ENCODE measurements around the gene IFNGR1. TPM values are rescaled to one million over a fixed set of nuclear protein-coding genes. Genes with fewer than 3 reads are reported as not detected.

IFNGR1 gene
- total RNA-seq, 8 experiments from 2014 or later, result 24.6 to 72.7 (median 26.8) TPM

DNA sequence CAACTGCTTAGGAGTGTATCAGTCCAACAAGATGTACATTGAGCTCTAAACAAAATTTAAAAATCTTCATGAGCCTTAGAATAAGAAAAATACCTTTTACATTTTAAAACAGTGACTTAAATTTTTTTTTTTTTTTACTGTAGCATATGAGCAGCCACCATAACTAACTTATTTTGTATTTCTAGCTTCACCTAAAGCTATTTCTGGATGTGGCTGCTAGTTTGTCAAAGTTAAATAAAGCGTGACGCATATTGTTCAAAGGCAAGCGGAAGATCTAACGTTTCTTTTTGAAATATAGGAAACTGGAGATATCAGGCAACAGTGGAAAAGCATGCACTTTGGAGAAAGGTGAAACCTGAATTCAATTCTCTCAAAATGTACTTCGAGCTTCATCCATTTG lies 42.5 kb downstream of the IFNGR1 start:
- H3K4me1 ChIP-seq (replicated peaks in 1 of 2), result no peaks in the 10 kb centered on the region
- in situ Hi-C loops (cut with MboI; ENCODE audit: low pct_unique_long_range_greater_than_20kb in 2 of 9, low sequenced_read_pairs in 9 of 9, unreplicated experiment in 9 of 9), result no loop called here
- WGBS, 10 experiments, result 0 to 93% (median 82%) methylated on average over 1 to 5 of the region's 5 CpGs; no CpG with 5 or more reads in 3 of the 10 experiments

DNA sequence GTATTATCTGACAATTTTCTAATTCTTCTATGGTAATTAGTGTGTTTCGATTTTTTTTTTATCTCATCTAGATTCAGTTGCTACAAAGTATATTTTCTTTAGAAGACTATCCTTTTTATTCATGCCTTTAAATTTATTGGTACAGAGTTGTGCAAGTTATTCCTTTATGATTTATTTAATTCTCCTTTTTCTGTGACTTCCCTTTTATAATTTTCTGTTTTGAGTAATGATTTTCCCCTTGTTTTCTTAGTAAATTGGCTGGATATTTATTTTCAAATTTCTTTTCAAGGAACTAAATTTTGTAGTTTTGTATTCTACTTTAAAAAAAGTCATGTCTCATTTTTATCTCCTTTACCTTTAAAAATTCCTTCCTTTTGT lies 43.3 kb downstream of the IFNGR1 start:
- 0 to 100% (median 72%) methylated on average over 1 of the region's 1 CpG for WGBS, 10 experiments
- no peak for ATAC-seq (replicated peaks in 6 of 8)
- H3K27ac ChIP-seq, result no peak overlapping the region
- H3K4me1 ChIP-seq (replicated peaks in 1 of 2), result no peaks in the 10 kb centered on the region
- no peak overlapping the region for H3K4me3 ChIP-seq
- in situ Hi-C loops (cut with MboI; ENCODE audit: low pct_unique_long_range_greater_than_20kb in 2 of 9, low sequenced_read_pairs in 9 of 9, unreplicated experiment in 9 of 9), result no loop called here

More for the DNA sequence above, 42.5 kb downstream of the IFNGR1 start:
- no peak for ATAC-seq (replicated peaks in 6 of 8)
- Histone ChIP-seq H3K4me3 (no peak overlapping the region), H3K27ac (no peak overlapping the region)

DNA sequence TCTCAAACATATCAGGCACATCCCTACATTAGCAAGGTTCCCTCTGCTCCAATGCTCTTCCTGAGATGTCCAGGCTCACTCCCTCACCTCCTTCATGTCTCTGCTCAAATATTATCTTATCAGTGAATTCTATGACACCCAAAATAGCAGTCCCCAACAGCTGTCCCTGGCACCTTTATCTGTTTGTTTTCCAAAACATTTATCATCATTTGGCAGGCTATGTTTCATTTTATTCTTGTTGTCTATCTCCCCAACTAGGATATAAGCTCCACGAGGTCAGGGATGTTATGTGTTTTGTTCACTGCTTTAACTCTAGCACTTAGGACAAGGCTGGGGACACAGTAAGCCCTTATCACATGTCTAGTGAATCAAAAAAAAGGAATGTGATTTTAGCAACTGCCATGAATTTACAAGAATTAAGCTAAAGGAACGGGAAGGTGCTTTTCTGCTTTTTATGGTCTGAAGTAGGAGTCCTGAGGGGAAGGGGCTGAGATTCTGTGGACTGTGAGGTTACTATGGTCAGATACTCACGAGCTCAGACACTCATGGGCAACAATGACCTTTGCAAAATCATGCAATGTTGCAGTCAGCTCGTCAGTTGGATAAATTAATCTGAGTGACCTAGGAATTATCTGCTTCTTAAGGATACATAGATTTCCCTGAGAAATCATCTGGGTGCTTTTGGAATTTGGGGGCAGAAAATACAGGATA lies 43.9 kb downstream of the IFNGR1 start:
- no peak overlapping the region for H3K27ac ChIP-seq
- in situ Hi-C loops (cut with MboI; ENCODE audit: low pct_unique_long_range_greater_than_20kb in 2 of 9, low sequenced_read_pairs in 9 of 9, unreplicated experiment in 9 of 9), result no loop called here
- 0 to 93% (median 49%) methylated on average over 1 to 4 of the region's 4 CpGs for WGBS, 10 experiments
- no peak for ATAC-seq (replicated peaks in 6 of 8)
- no peak overlapping the region for H3K4me3 ChIP-seq
- no peaks in the 10 kb centered on the region for H3K4me1 ChIP-seq (replicated peaks in 1 of 2)

DNA sequence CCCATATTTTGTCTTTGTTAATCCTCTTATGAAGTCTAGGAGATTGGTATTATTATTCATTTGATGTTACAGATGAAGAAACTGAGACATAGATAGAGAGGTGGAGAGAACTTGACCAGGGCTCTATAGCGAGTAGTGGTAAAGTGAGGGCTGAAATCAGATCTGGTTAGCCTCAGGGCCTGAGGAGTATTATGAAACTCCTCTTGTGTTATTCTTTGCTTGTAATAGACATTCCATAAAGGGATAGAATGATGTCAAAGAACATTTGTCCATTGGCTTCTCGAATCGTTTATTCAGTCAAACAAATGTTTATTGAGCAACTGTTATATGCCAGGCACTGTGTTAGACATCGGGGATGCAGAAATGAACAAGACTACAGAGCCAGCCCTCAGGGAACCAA lies 45.7 kb downstream of the IFNGR1 start, which contains the start of gene IL22RA2:
Gene IL22RA2, minus strand, starts transcription at position 144 of the 400 bp plus-strand sequence. CDS start 11,895 bp downstream, outside the sequence.
- Histone ChIP-seq H3K27ac (no peak within 1 kb of the TSS), H3K4me3 (no peak within 1 kb of the TSS), H3K4me1 (replicated peaks in 1 of 2) (no peaks in the 10 kb centered on the region)
- WGBS, 10 experiments, result 0 to 100% (median 77%) methylated on average over 1 to 4 of the region's 4 CpGs; no CpG with 5 or more reads in 2 of the 10 experiments
- in situ Hi-C loops (cut with MboI; ENCODE audit: low pct_unique_long_range_greater_than_20kb in 2 of 9, low sequenced_read_pairs in 9 of 9, unreplicated experiment in 9 of 9), result no loop called here
- no peak for ATAC-seq (replicated peaks in 6 of 8)

DNA sequence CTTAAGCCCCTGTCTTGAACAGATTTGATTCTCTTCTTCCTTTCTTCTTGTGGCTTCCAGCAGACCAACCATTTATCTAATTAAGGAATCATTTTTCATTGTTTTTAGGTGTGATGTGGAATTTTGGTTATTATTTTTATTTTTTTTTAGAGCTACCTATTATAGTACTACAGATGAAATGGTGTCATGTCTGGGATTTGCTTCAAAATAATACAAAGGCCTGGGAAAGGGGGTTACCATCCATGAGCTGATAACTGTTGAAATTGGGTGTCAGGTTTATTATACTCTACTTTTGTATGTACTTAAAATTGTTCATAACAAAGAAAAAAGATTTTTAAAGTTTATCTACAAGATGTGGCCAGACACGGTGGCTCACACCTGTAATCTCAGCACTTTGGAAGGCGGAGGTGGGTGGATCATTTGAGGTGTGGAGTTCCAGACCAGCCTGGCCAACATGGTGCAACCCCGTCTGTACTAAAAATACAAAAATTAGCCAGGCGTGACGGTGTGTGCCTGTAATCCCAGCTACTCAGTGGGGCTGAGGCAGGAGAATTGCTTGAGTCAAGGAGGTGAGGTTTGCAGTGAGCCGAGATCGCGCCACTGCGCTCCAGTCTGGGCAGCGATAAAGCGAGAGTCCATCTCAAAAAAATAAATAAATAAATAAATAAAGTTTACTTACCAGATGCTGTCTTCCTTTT lies 46.3 kb downstream of the IFNGR1 start:
- ATAC-seq (replicated peaks in 6 of 8), result no peak
- H3K4me3 ChIP-seq, result no peak overlapping the region
- H3K4me1 ChIP-seq (replicated peaks in 1 of 2), result no peaks in the 10 kb centered on the region
- H3K27ac ChIP-seq, result no peak overlapping the region
- in situ Hi-C loops (cut with MboI; ENCODE audit: low pct_unique_long_range_greater_than_20kb in 2 of 9, low sequenced_read_pairs in 9 of 9, unreplicated experiment in 9 of 9), result no loop called here
- 46 to 100% (median 97%) methylated on average over 1 to 11 of the region's 11 CpGs; no CpG with 5 or more reads in 1 of the 10 experiments for WGBS, 10 experiments

DNA sequence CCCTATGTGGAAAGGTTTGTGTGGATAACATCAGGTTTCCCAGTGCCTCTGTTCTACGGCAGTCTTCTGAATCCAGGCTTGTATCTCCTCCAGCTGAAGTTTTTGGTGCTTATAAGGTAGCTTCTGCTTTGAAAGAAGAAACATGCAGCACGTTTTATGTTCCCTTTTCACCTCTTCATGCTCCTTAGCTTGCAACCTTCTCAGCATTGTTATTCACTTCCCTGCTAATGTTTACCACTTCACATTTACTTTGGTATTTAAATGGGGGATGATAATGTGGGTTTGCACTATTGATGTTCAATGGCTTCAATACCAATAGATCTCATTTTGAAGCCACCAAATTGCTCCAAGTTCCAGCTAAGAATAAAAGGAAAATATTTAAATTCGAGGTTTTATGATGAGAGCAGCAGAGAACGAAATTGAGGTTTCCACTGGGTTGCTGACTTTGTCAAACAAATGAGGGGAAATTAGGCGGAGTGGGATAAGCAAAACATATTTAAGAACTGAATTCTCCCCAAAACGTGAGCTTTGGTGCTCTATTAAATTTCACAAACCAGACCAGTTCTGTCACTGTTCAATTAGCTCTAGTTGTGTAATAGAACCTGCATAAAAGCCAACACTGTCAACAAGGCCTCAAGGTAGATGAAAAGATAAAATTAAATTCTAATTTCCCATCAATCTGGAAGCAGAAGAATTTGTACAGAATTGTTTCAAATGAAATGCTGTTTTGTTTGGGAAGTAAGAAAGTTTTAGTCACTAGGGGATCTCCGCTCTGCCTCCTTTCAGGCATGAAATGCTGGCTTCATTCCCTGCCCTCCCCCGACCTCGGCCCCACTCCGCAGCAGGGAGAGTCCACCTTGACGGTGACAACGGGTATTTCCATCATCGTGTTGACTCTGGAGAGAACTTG lies 47.1 kb downstream of the IFNGR1 start:
- Histone ChIP-seq H3K4me1 (replicated peaks in 1 of 2) (no peaks in the 10 kb centered on the region), H3K27ac (no peak overlapping the region), H3K4me3 (no peak overlapping the region)
- WGBS, 10 experiments, result 32 to 55% (median 43%) methylated on average over 4 to 13 of the region's 13 CpGs; no CpG with 5 or more reads in 1 of the 10 experiments
- ATAC-seq (replicated peaks in 6 of 8), result no peak
- in situ Hi-C loops (cut with MboI; ENCODE audit: low pct_unique_long_range_greater_than_20kb in 2 of 9, low sequenced_read_pairs in 9 of 9, unreplicated experiment in 9 of 9), result no loop called here

DNA sequence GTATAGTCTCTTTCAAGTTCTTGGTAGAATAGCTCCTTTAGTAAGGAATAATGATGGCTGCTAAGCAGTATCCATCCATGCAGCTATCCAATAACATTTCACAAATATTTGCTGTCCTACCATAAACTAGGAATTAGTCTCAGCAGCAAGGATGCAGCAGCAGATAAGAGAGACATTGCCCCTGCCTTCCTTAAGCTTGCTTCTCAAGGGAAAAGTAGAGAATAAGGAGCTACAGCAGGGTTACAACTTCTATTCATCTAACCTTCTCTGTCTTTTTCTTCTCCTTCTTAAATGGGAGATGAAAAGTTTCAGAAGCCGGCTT lies 48.2 kb downstream of the IFNGR1 start:
- 33 to 100% (median 100%) methylated on average over 1 of the region's 1 CpG; no CpG with 5 or more reads in 5 of the 10 experiments for WGBS, 10 experiments
- in situ Hi-C loops (cut with MboI; ENCODE audit: low pct_unique_long_range_greater_than_20kb in 2 of 9, low sequenced_read_pairs in 9 of 9, unreplicated experiment in 9 of 9), result no loop called here
- H3K27ac ChIP-seq, result no peak overlapping the region
- ATAC-seq (replicated peaks in 6 of 8), result no peak
- no peaks in the 10 kb centered on the region for H3K4me1 ChIP-seq (replicated peaks in 1 of 2)
- no peak overlapping the region for H3K4me3 ChIP-seq

DNA sequence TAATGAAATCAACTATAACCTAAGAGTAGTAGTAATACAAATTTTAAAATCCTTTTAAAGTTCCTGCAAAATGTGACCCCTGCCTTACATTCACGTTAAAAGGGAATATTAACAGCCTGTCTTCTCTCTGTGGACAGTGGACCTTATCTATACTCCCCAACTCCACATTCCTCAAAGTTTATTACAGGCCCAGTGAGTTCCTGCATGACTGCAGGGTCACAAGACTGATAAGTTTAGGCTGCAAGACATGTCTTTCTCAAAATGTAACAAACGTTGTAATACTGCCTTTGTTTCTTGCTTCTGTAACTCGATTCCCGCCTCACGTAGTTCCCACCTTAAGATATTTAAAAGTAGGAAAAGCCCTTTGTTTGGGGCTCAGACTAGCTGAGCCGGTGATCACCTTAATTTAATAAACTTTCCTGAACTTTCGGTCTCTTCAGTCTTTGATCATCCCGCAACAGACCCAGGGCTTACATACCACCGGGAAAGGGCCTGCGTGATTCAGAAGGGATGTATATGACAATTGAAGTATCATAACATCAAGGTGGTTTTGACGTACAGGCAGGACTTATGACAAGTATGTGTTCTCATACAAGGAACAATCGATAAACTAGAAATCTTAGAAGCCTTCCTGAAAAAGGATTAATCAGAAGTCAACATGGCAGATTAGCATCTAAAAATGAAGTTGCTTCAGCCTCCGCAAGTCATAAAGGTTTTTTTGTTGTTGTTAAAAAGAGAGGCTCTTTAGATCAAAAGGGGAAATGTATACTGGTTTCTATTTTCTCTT lies 48.7 kb downstream of the IFNGR1 start:
- no peak overlapping the region for H3K27ac ChIP-seq
- no peak for ATAC-seq (replicated peaks in 6 of 8)
- H3K4me3 ChIP-seq, result no peak overlapping the region
- 10 to 100% (median 89%) methylated on average over 1 to 12 of the region's 13 CpGs for WGBS, 10 experiments
- no peaks in the 10 kb centered on the region for H3K4me1 ChIP-seq (replicated peaks in 1 of 2)
- in situ Hi-C loops (cut with MboI; ENCODE audit: low pct_unique_long_range_greater_than_20kb in 2 of 9, low sequenced_read_pairs in 9 of 9, unreplicated experiment in 9 of 9), result no loop called here

DNA sequence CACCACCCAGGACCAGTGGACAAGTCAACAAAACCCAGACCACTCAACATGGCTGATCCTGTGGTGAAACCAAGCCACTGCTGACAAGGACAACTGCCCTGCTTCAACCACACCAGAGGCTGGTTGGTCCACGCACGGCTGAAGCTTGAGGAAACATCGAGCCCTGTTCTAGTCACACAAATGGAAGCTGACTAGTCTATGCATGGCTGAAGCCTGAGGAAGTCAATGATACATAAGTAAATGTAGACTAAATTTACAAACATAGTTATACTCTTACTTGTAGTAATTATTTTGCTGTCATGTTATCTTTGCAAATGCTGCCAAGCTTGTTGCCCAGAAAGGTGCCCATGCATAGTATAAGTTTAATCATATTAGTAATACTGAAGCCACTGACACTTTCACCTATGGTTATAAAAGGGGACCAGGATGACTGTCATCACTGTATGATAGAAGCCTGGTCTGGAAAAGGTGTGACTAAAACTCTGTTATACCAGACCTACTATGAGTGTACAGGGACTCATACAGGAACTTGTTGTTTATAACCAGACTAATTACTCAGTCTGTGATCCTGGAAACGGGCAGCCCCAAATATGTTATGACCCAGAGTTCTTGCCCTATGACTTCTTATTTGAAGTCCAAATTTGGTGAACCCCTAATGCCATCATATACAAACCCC lies 51.3 kb downstream of the IFNGR1 start:
- WGBS, 10 experiments, result 20 to 100% (median 88%) methylated on average over 1 to 4 of the region's 4 CpGs; no CpG with 5 or more reads in 3 of the 10 experiments
- no peak for ATAC-seq (replicated peaks in 6 of 8)
- Histone ChIP-seq H3K4me3 (no peak overlapping the region), H3K4me1 (replicated peaks in 1 of 2) (no peaks in the 10 kb centered on the region), H3K27ac (no peak overlapping the region)
- in situ Hi-C loops (cut with MboI; ENCODE audit: low pct_unique_long_range_greater_than_20kb in 2 of 9, low sequenced_read_pairs in 9 of 9, unreplicated experiment in 9 of 9), result no loop called here

DNA sequence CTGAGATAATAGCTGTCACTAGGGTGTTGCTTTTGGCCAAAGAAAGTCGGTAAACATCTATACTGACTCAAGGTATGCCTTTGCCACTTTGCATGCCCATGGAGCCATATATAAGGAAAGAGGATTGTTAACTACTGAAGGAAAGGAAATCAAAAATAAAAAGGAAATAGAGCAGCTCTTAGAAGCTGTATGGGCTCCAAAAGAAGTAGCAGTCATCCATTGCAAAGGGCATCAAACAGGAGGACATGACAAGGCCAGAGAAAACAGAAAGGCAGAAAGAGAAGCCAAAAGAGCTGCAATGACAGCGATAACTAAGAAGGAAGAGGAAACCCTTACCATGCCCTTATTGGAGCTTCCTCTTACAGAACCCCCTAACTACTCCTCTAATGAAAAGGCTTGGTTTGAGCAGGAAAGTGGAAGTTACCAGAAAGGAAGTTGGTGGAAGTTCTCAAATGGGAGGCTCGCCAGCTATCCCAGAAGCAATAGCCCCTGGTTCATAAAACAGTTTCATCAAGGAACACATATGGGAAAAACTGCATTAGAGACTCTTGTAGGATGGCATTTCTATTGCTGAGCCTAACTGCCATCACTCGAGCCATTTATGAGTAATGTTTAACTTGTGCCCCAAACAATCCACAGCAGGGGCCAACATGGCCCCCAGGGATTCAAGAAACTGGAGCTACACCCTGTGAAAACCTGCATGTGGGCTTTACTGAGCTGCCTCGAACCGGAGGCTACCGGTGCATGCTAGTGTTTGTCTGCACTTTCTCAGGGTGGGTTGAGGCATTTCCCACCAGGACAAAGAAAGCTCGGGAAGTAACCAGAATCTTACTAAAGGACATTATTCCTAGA lies 52.7 kb downstream of the IFNGR1 start:
- no peak for ATAC-seq (replicated peaks in 6 of 8)
- Histone ChIP-seq H3K4me3 (no peak overlapping the region), H3K27ac (no peak overlapping the region), H3K4me1 (replicated peaks in 1 of 2) (no peaks in the 10 kb centered on the region)
- in situ Hi-C loops (cut with MboI; ENCODE audit: low pct_unique_long_range_greater_than_20kb in 2 of 9, low sequenced_read_pairs in 9 of 9, unreplicated experiment in 9 of 9), result no loop called here
- 43 to 100% (median 73%) methylated on average over 3 to 7 of the region's 8 CpGs; no CpG with 5 or more reads in 1 of the 10 experiments for WGBS, 10 experiments

DNA sequence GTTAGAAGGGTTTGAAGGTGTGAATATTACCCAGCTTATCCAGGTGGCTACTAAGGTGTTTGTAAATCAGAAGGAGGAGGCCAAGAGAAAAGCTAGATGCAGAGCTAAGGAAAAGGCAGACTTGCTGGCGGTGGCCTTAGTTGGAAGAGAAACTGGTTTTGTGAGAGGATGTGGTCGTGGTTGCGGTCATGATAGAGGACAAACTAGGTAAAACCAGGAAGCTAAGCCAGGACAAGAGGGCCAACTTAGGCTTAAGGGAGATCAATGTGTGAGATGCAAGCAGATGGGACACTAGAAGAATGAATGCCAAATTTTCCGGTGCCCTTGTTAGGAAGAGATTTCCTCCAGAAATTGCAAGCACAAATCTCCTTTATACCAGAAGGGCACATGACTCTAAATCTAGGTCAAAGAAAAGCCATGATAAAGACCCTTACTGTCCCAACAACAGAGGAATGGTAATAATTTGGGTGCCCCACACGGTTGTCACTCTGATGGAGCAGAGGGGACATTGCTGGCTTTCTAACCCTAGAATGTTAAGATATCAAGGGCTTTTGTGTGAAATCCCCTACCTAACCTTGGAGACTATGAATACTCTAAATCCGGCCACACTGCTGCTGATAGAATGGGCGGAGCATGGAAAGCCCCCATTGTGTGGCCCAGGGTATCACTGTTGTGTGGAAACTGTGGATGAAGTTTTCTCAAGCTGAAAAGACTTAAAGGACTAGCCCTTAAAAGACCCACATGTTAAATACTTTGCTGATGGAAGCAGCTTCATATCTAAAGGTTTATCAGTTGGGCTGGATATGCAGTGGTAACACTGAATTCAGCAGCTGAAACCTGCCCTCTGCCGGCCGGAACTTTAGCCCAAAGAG lies 53.6 kb downstream of the IFNGR1 start:
- in situ Hi-C loops (cut with MboI; ENCODE audit: low pct_unique_long_range_greater_than_20kb in 2 of 9, low sequenced_read_pairs in 9 of 9, unreplicated experiment in 9 of 9), result no loop called here
- 30 to 100% (median 90%) methylated on average over 1 to 8 of the region's 9 CpGs for WGBS, 10 experiments
- ATAC-seq (replicated peaks in 6 of 8), result peak in 1 of 8 experiments; percentile 67

More for the DNA sequence above, 53.6 kb downstream of the IFNGR1 start:
- no peak overlapping the region for H3K27ac ChIP-seq
- H3K4me3 ChIP-seq, result no peak overlapping the region
- no peaks in the 10 kb centered on the region for H3K4me1 ChIP-seq (replicated peaks in 1 of 2)
